RWPE2 (cell line): ENCODE data around the gene TWIST2.

Source experiments
- ATAC-seq: fragments of 200-7000 bp; cut with Tn5 transposase; 3 replicates; pipeline ENCODE4 v1.9.1; 2021; ENCODE audit warnings: low read depth
- DNase-seq: peaks from one replicate; pipeline ENCODE4 v3.0.0-alpha.2; 2020; ENCODE audit warnings: low spot score
- H3K27ac ChIP-seq: fragments of 450-650 bp; 2 replicates; pipeline ENCODE4 v1.5.1; 2017; ENCODE audit warnings: mild to moderate bottlenecking; ENCODE audit not compliant: poor library complexity, severe bottlenecking
- H3K27me3 ChIP-seq: fragments of 250-450 bp; sonication (Bioruptor Pico); 2 replicates; pipeline ENCODE4 v1.5.1; 2021; ENCODE audit warnings: mild to moderate bottlenecking, moderate library complexity; ENCODE audit not compliant: insufficient read depth, poor library complexity, severe bottlenecking
- H3K36me3 ChIP-seq: fragments of 250-450 bp; sonication (Bioruptor Pico); 2 replicates; pipeline ENCODE4 v1.5.1; 2020; ENCODE audit warnings: low read depth, mild to moderate bottlenecking, moderate library complexity
- H3K4me1 ChIP-seq: fragments of 250-450 bp; sonication (Bioruptor Pico); 2 replicates; pipeline ENCODE4 v1.5.1; 2021; ENCODE audit warnings: mild to moderate bottlenecking, moderate library complexity; ENCODE audit not compliant: insufficient read depth, poor library complexity, severe bottlenecking
- H3K4me3 ChIP-seq: fragments of 250-450 bp; sonication (Bioruptor Pico); 2 replicates; pipeline ENCODE4 v1.5.1; 2021; ENCODE audit warnings: mild to moderate bottlenecking, moderate library complexity; ENCODE audit not compliant: severe bottlenecking
- H3K9me3 ChIP-seq: fragments of 250-450 bp; sonication (Bioruptor Pico); 2 replicates; pipeline ENCODE4 v1.5.1; 2021; ENCODE audit warnings: mild to moderate bottlenecking, moderate library complexity; ENCODE audit not compliant: severe bottlenecking
- TF ChIP-seq, protein P1 (sequence below): fragments of 450-650 bp; IDR thresholded peaks from one replicate; pipeline ENCODE4 v1.5.1; 2017; ENCODE audit warnings: mild to moderate bottlenecking, moderate library complexity; ENCODE audit not compliant: poor library complexity, severe bottlenecking

The TWIST2 gene

GRCh38 chr2:238893349-238894000 is 45.6 kb downstream of the TWIST2 start:
- no peaks in the 10 kb centered on the region for H3K4me1 ChIP-seq
- TF ChIP-seq, protein P1, sequence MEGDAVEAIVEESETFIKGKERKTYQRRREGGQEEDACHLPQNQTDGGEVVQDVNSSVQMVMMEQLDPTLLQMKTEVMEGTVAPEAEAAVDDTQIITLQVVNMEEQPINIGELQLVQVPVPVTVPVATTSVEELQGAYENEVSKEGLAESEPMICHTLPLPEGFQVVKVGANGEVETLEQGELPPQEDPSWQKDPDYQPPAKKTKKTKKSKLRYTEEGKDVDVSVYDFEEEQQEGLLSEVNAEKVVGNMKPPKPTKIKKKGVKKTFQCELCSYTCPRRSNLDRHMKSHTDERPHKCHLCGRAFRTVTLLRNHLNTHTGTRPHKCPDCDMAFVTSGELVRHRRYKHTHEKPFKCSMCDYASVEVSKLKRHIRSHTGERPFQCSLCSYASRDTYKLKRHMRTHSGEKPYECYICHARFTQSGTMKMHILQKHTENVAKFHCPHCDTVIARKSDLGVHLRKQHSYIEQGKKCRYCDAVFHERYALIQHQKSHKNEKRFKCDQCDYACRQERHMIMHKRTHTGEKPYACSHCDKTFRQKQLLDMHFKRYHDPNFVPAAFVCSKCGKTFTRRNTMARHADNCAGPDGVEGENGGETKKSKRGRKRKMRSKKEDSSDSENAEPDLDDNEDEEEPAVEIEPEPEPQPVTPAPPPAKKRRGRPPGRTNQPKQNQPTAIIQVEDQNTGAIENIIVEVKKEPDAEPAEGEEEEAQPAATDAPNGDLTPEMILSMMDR = no peak
- H3K27me3 ChIP-seq = no peaks in the 10 kb centered on the region
- H3K36me3 ChIP-seq = no peaks in the 10 kb centered on the region
- H3K9me3 ChIP-seq = no peaks in the 10 kb centered on the region
- DNase-seq = no peak
- H3K4me3 ChIP-seq = no peak overlapping the region
- H3K27ac ChIP-seq = no peak overlapping the region
- ATAC-seq = no peak

DNA sequence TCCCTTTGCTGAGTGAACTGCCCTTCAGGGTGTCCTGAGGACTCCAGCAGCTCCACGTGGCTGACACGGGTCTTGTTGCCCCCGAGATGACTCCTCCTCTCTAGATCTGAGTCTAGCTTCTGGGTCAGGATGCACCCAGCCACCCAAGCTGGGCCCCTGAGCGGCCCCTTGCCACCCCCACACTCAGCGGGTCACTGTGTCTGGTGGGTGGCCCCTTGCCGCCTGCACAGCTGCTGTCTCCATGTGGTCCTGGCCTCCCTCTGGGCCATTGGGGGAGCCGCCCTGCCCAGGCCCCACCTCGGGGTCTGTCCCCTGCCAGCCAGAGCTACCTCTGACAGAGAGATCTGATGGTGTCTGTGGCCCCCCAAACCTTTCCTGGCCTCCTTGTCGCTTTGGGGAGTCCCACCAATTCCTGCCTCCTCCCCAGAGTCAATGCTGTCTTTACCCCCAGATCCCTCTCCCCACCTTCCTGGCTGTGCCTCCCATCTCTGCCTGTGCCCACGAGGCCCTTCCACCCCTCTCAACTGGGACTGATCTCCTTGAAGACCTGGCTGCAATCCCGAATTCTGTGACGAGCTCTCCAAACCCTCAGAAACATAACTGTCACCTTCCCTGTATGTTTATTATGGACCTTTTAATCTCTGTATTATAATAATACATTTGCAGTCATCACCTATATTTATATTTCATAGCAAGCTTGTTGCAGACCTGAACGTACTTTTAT is 46.5 kb downstream of the TWIST2 start:
- no peaks in the 10 kb centered on the region for H3K36me3 ChIP-seq
- TF ChIP-seq, protein P1 = no peak
- H3K4me3 ChIP-seq = no peak overlapping the region
- no peak overlapping the region for H3K27ac ChIP-seq
- H3K27me3 ChIP-seq = no peaks in the 10 kb centered on the region
- DNase-seq (no peak), ATAC-seq (no peak)
- H3K4me1 ChIP-seq = no peaks in the 10 kb centered on the region
- no peaks in the 10 kb centered on the region for H3K9me3 ChIP-seq

- no peak for ATAC-seq
- Histone ChIP-seq H3K27me3 (no peaks in the 10 kb centered on the region), H3K36me3 (no peaks in the 10 kb centered on the region), H3K4me1 (no peaks in the 10 kb centered on the region), H3K9me3 (no peaks in the 10 kb centered on the region), H3K4me3 (no peak overlapping the region), H3K27ac (no peak overlapping the region)
- TF ChIP-seq, protein P1 = no peak
- no peak for DNase-seq
Measured at GRCh38 chr2:238894950-238895298, 47.0 kb downstream of the TWIST2 start.

GRCh38 chr2:238895361-238895882 is 47.5 kb downstream of the TWIST2 start:
- no peaks in the 10 kb centered on the region for H3K27me3 ChIP-seq
- no peak for ATAC-seq
- TF ChIP-seq, protein P1 = no peak
- H3K9me3 ChIP-seq = no peaks in the 10 kb centered on the region
- H3K4me1 ChIP-seq = no peaks in the 10 kb centered on the region
- no peak overlapping the region for H3K27ac ChIP-seq
- H3K4me3 ChIP-seq = no peak overlapping the region
- DNase-seq = no peak
- no peaks in the 10 kb centered on the region for H3K36me3 ChIP-seq
